ENCODE results near the gene PYGO2. TPM values are rescaled to one million over a fixed set of nuclear protein-coding genes. Genes with fewer than 3 reads are reported as not detected.
A peak's percentile ranks its signal among the peaks of the same experiment; 100 is the strongest.
"Not testable (repeated sequence)": the region's sequence is repeated elsewhere in the genome, so short reads cannot be mapped to it uniquely, and the experiment has no call there.

PYGO2 gene
- total RNA-seq, 1 experiment from 2014 or later: 43.4 TPM

GRCh38 chr1:154982341-154982740, 20.8 kb upstream of the PYGO2 start:
- no peak for DNase-seq (ENCODE audit: low spot score)

GRCh38 chr1:154978360-154978759, 16.8 kb upstream of the PYGO2 start:
- no peak for DNase-seq (ENCODE audit: low spot score)

- DNase-seq (ENCODE audit: low spot score): not testable (repeated sequence)
Observed at GRCh38 chr1:154977762-154978161, 16.2 kb upstream of the PYGO2 start.

GRCh38 chr1:154975409-154976059, 14.0 kb upstream of the PYGO2 start:
- DNase-seq (ENCODE audit: low spot score): peak; percentile 34

- DNase-seq (ENCODE audit: low spot score): peak; percentile 98
Observed at GRCh38 chr1:154974808-154975408, 13.3 kb upstream of the PYGO2 start.

- DNase-seq (ENCODE audit: low spot score): peak; percentile 99
Observed at GRCh38 chr1:154974102-154974807, 12.7 kb upstream of the PYGO2 start, which contains the start of gene CKS1B. TSS of gene CKS1B (plus strand) at chr1:154974681. CDS start at chr1:154974746, 65 bp downstream.

- peak; percentile 99 for DNase-seq (ENCODE audit: low spot score)
Observed at GRCh38 chr1:154973344-154974101, 11.9 kb upstream of the PYGO2 start.

- DNase-seq (ENCODE audit: low spot score): peak; percentile 93
Observed at GRCh38 chr1:154972517-154973343, 11.1 kb upstream of the PYGO2 start.

GRCh38 chr1:154972213-154972516, 10.6 kb upstream of the PYGO2 start:
- DNase-seq (ENCODE audit: low spot score): no peak

- peak; percentile 55 for DNase-seq (ENCODE audit: low spot score)
Observed at GRCh38 chr1:154971341-154971998, 9.9 kb upstream of the PYGO2 start.

- DNase-seq (ENCODE audit: low spot score): peak; percentile 62
Observed at GRCh38 chr1:154970631-154971340, 9.2 kb upstream of the PYGO2 start, which contains the start of gene SHC1. TSS of gene SHC1 (minus strand) at chr1:154970747. CDS start at chr1:154970526, 221 bp downstream.

GRCh38 chr1:154969860-154970452, 8.4 kb upstream of the PYGO2 start:
- no peak for DNase-seq (ENCODE audit: low spot score)

- DNase-seq (ENCODE audit: low spot score): no peak
Observed at GRCh38 chr1:154969246-154969645, 7.7 kb upstream of the PYGO2 start.

GRCh38 chr1:154968731-154969130, 7.1 kb upstream of the PYGO2 start:
- no peak for DNase-seq (ENCODE audit: low spot score)

- DNase-seq (ENCODE audit: low spot score): no peak
Observed at GRCh38 chr1:154967331-154967950, 5.9 kb upstream of the PYGO2 start.

- no peak for DNase-seq (ENCODE audit: low spot score)
Observed at GRCh38 chr1:154966111-154966510, 4.5 kb upstream of the PYGO2 start.

GRCh38 chr1:154964359-154964758, 2.8 kb upstream of the PYGO2 start:
- no peak for DNase-seq (ENCODE audit: low spot score)

GRCh38 chr1:154963643-154964042, 2.1 kb upstream of the PYGO2 start:
- DNase-seq (ENCODE audit: low spot score): no peak

- DNase-seq (ENCODE audit: low spot score): no peak
Observed at GRCh38 chr1:154962795-154963330, 1.3 kb upstream of the PYGO2 start.

Data from HT-29 (cell line).